ENCODE data around the gene ABLIM2.

The ABLIM2 gene

DNA sequence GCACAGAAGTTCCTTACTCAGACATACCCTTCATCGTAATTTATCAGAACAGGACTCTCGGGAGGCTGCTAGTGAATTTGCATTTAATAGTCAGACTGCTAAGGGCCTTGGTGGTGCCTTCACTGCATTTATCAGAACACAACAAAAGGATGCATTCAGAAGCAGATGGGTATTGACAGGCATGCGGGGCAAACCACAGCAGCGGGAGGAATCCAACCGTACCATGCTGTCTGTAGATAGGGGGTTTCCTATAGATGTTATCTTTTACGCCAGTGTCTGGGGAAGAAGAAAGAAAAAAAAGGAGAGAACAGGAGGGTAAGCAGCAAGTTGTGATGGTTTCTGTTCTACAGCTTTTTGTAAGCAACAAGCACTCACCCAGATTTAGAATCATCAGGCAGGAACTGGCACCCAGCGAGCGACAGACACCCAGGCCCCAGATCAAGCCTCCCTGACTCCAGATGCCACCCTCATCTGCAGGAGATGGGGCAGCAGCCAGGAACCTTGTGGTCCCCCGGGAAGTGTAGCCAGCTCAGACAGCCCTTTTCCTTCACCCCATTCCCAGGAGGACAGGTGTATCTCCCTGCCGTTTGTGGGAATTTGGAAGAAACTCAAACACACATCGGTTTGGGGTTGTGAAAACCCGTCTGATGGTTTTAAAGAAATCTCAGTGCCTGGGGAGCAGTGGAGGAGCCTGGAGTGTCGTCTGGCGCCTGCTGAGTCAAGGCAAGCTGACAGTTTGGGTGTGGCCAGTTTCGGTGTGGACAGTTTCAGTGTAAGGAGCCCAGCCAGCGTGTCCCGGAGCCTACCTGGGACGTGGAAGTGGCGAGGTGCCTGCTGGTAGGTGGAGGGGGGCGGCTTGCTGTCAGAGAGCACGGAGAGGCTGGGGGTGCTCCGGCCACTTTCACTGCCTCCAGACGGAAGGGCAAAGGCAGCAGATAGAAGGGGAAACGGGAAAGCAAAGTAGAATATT, 138.9 kb downstream of the ABLIM2 start:
- no peak for DNase-seq

DNA sequence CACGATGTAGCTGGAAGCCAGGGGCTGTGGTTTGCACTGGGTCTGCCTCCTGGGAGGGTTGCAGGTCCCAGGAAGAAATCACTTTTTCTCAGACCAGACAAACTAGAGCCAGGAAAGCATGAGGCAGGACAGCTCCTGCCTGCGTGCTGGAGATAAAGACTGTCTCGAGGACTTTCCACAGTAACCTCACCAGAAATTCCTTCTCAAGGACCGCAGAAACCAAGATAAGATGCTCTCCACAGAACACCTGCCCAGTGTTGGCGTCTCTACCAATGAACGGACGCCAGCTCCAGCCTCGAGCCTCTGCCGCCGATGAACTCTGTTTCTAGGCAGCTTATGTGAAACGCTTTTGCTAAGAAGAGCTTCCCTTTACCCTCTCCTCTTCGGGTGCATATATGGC, 142.1 kb downstream of the ABLIM2 start:
- DNase-seq, result no peak

- no peak for DNase-seq
These were observed 143.1 kb downstream of the ABLIM2 start for GRCh38 chr4:8015512-8015911.

DNA sequence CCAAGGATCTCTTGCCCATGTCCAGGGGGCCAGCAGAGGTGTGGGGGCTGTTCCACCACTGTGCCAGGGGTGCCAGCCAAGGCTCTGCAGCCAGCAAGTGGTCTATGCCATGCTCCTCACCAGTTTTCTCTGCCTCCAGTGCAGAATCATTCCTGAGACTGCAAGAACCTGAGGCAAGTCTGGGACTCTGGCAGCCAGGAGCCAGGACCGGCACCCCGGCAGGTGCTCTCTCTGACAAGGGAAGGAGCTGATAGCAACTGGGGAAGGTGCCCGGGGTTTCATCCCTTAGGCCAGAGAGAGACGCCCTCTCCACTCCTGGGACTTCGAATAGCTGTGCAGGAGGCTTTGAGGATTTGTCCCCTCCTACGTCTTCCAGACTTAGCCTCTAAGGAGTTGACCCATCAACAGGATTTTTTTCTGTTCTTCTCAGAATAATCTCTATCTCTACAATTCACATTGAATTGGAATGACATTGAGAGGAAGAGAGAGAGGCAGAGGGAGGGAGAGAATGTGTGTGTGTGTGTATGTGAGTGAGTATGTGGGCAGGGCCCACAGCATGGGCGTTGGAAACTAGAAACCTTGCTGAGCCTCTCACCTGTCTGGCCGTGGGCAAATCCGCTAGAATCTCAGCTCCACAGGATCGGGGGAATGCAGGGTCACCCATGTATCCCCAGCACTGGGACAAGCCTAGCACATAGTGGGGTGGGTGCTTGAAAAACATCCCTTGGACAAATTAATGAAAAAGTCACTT, 144.5 kb downstream of the ABLIM2 start:
- DNase-seq, result no peak

DNA sequence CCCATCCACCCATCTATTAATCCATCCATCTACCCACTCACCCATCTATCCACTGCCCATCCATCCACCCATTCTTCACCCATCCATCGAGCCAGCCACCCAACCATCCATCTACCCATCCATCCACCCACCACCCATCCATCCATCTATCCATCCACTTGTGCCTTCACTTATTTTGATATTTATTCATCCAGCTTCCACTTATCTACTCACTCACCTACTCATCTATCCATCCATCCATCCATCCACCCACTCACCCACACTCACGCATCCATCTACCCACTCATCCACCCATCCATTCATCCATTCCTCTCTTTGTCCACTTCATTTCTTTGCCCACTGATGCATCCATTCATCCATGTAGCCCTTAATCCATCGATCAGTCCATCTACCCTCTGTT, 146.1 kb downstream of the ABLIM2 start:
- no peak for DNase-seq

DNA sequence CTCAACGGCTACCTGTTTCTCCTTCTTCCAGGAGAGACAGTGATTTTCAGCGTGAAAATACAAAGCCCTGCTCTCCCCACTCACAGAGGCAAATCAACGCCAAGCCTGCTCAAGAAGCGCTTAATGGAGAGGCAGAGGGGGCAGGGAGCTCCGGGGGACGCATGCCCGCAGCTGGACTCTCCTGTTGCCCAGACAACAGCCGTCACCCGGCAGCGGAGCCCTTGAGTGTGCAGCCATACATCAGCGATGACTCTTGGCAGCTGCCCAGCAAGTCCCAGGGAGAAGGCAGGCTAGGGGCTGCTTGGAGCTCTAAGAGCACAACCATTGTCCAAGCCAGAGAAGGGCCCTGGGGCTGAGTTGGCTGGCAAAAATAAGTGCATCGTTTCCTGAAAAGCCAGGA, 148.0 kb downstream of the ABLIM2 start:
- no peak for DNase-seq

GRCh38 chr4:8009710-8010511, 148.7 kb downstream of the ABLIM2 start:
- DNase-seq, result no peak

DNA sequence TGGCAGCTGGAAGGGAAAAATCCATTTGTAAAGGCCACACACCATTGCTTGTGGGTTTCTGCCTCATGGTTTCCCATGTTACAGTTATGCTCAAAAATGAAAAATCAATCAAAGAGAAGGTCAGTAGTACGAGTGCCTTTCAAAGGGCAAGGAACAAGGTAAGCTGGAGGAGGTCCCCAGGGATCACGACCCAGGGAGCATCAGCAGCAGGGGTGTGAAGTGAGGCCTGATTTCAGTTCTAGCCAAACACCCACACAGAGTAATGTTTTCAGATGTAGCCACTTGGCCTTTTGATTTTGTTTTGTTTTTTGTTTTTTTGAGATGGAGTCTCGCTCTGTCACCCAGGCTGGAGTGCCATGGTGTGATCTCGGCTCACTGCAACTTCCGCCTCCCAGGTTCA, 149.5 kb downstream of the ABLIM2 start:
- no peak for DNase-seq

- DNase-seq, result no peak
These were observed 150.2 kb downstream of the ABLIM2 start for GRCh38 chr4:8008391-8008790.

- DNase-seq, result no peak
These were observed 151.0 kb downstream of the ABLIM2 start for GRCh38 chr4:8007581-8007980.

DNA sequence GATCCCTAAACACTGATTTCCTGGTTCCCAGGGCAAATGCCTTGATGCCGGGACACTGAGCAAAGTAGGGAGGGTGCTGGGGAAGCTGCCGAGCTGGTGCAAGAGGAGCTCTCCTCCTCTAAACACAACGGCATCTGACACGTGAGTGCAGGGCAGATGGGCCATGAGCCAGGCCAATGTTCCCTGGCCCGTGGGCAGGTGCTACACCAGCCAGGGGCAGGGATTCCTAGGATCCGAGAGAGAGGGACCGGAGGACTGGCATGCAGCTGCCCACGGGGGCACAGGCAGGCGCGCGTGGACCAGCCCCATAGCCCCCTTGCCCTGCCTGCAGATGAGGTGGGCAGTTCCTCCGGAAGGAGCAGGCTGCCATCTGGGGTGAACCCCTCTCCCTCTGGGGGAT, 152.1 kb downstream of the ABLIM2 start:
- DNase-seq, result no peak

GRCh38 chr4:8005814-8006215, 152.8 kb downstream of the ABLIM2 start:
- DNase-seq, result no peak

DNA sequence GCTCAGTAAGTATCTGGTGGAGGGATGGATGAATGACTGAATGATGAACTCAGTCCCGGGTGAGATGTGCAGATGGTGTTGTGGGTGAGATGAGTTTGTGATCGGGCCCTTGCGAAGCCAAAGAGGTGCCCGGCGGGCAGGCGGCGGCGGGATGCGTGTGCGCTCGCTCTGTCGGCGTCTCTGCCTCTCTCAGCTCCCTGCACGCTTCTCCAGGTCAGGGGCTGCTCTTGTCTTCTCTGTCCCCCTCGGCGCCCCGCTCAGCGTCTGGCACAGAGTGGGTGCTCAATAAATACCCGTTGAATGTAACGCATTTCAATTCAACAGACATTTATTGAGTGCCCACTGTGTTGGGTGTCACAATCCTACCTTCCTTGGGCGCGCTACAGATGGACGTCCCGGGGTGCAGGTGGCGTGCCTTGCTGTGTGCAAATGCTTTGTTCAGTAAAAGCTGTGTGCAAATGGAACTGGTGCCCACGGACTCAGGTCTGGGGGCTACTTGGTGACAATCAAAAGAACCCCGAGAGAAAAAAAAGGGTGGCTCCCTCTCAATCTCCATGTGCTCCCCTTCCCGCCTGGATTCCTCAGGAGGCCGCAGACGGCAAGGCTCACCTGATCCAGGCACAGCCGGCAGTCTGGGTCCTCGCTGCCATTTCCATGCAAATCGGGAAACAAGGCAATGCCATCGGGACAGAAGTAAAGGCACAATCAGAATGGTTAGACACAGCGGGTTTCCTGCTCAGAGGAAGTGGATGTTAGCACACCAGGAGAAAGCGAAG, 153.4 kb downstream of the ABLIM2 start:
- DNase-seq, result no peak

GRCh38 chr4:8004066-8004465, 154.5 kb downstream of the ABLIM2 start:
- no peak for DNase-seq

GRCh38 chr4:8002525-8003309, 155.9 kb downstream of the ABLIM2 start:
- no peak for DNase-seq

DNA sequence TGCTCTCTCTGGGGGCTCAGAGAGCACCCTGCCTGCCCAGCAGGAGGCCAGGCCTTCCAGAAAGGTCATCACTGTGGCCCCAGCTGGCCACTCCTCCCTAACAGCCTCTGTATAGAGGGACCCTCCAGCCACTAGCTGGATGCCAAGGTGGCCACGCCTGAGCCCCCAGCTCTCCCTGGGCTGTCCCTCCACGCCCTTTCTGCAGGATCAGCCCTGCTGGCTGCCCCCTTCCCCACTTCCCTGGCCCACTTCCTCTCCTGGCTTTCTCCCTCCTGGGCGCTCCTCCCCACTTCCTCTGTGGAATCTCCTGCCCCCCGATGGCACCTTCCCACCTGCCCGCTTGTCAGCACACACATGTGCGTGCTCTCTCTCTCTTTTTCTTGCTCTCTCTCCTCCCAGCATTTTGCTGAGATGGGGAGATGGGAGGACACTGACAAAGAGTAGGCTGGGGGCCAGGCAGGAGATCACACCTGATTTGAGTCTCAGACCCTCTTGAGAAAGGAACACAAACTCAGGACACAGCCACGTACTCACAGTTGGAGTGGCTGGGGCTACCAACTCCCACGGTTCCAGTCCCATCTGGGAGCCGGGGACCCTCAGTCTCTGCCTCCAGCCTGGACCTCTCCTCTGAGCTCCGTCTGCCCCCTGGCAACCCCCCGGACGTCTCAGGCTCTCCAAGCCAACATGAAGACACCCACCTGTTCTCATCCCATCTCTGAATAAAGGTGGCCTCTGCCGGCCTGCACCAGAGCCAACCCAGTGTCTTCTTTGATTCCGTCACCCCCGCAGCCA, 156.9 kb downstream of the ABLIM2 start:
- no peak for DNase-seq

- no peak for DNase-seq
These were observed 157.7 kb downstream of the ABLIM2 start for GRCh38 chr4:8000721-8001491.

- no peak for DNase-seq
These were observed 158.4 kb downstream of the ABLIM2 start for GRCh38 chr4:8000247-8000646.

DNA sequence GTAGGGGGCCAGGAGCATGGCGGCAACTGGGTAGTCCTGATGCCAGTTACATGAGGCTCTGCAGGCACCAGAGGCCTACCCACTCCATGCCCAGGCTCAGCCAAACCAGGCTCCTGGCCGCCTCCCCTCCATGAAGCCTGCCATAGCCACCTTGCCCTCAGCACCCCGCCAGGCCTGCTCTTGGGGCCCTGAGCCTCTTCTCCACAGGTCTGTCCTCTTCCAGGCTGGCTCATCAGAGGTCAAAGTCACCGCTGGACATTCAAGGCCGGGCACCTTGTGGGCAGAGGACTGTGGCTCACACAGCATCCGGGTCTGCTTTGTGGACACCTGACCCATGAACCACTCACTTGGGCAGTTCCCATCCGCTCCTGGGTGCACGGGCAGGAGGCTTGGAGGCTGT, 158.9 kb downstream of the ABLIM2 start:
- no peak for DNase-seq

DNA sequence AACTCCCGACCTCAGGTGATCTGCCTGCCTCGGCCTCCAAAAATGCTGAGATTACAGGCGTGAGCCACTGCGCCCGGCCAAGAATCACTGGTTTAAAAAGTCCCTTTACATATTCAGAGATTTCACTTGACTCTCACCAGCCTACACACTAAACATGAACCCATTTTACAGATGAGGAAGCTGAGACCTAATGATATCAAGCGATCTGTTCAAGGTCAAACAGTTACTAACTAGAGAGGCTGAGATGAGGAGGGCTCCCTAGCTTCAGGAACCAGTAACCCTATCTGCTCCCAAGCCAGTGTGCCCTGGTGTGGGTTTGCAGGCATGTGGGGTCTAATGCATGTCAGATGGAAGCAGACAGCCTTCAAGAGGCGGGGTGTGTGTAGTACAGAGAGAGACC, 159.3 kb downstream of the ABLIM2 start:
- no peak for DNase-seq
